Gastrocnemius medialis (tissue), 4 donors: ENCODE measurements around the gene STRBP. TPM values are rescaled to one million over a fixed set of nuclear protein-coding genes. Genes with fewer than 3 reads are reported as not detected.

Experiments used
- ATAC-seq, 2 donors: fragments of 150-250 bp; one replicate each; pipeline ENCODE4 v1.9.1; 2016
- DNase-seq, 2 donors: peaks; one replicate each; pipeline ENCODE4 v3.0.0-alpha.2; 2019
- H3K27ac ChIP-seq, 4 donors: fragments of 200-600 bp; sonication (generic); 1 replicate in 1 of 4; 2 replicates in 3 of 4; pipeline ENCODE4 v1.5.1; 2016 to 2018; ENCODE audit warnings: mild to moderate bottlenecking in 2 of 4, moderate library complexity in 1 of 4
- H3K27me3 ChIP-seq, 3 donors: fragments of 200-600 bp; sonication (generic) in 2 of 3; 1 replicate in 1 of 3; 2 replicates in 2 of 3; pipeline versions ENCODE4 v1.5.1 to v1.6.0; 2016 to 2019; ENCODE audit warnings: mild to moderate bottlenecking in 1 of 3, moderate library complexity in 1 of 3
- H3K36me3 ChIP-seq, 2 donors: fragments of 200-600 bp; sonication (generic) in 1 of 2; one replicate each; pipeline ENCODE4 v1.5.1; 2017 to 2018
- H3K4me1 ChIP-seq, 2 donors: fragments of 200-600 bp; sonication (generic) in 1 of 2; one replicate each; pipeline ENCODE4 v1.5.1; 2016 to 2017; ENCODE audit warnings: mild to moderate bottlenecking in 2 of 2
- H3K4me3 ChIP-seq, 4 donors: fragments of 200-600 bp; sonication (generic) in 3 of 4; 1 replicate in 1 of 4; 2 replicates in 3 of 4; pipeline ENCODE4 v1.5.1; 2016 to 2019; ENCODE audit warnings: mild to moderate bottlenecking in 2 of 4
- H3K9me3 ChIP-seq, 3 donors: fragments of 200-600 bp; sonication (generic) in 2 of 3; 1 replicate in 1 of 3; 2 replicates in 2 of 3; pipeline ENCODE4 v1.5.1; 2016 to 2019
- POLR2A ChIP-seq, 2 donors: fragments of 450-650 bp; IDR thresholded peaks; one replicate each; pipeline ENCODE4 v1.6.1; 2017; ENCODE audit warnings: antibody characterized with exemption in 2 of 2, mild to moderate bottlenecking in 2 of 2, moderate library complexity in 2 of 2
- in situ Hi-C, 4 donors: fragments of 200-750 bp; cut with MboI; loops; one replicate each; pipeline versions ENCODE4 v1.15.0 to v1.8.0; 2017; ENCODE audit warnings: low sequenced_read_pairs in 4 of 4
- intact Hi-C: fragments of 100-400 bp; cut with DNase I; formaldehyde crosslinking; loops from one replicate; pipeline ENCODE4 v1.15.1; 2023; ENCODE audit warnings: low total_unique reads
- total RNA-seq, 4 donors: library from RNA; depleted of rRNA; stranded (reverse); fragments of >200 nt; gene quantifications; one replicate each; pipeline versions ENCODE4 v1.1.0 to v1.2.3, GENCODE V29; 2016
- TF ChIP-seq, protein P1 (sequence below), 5 experiments: fragments of 450-650 bp in 3 of 5; fragments of 200-600 bp in 2 of 5; sonication (generic) in 2 of 5; IDR thresholded peaks in 4 of 5; conservative IDR thresholded peaks in 1 of 5; 1 replicate in 4 of 5; 2 replicates in 1 of 5; pipeline ENCODE4 v1.5.1; 2016 to 2019; ENCODE audit warnings: antibody characterized with exemption in 5 of 5, mild to moderate bottlenecking in 3 of 5, moderate library complexity in 3 of 5

Gene STRBP
- total RNA-seq, 4 donors from 2014 or later: 5.0 to 25.0 (median 13.2) TPM

DNA sequence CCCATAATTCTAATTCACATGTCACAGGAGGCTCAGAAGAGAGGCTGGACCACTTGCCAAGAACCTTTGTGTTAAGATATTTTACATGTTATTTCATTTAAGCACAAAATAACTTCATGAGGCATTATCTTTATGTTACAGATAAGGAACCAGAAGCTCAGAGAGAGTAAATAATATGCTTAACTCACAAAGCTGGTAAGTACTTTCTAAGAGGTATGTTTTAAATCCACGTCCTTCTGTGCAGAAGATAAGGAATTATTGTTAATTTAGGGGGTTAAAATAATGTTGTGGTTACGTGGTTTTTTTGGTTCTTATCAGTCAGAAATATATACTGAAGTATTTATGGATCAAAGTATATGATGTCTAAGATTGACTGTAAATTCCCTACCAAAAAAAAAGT lies 8.0 kb downstream of the STRBP start:
- H3K4me3 ChIP-seq: no peak overlapping the region
- in situ Hi-C loops (no loop called here), intact Hi-C loops (loop anchor here (10.0 kb wide), 1 partner anchor 664 kb away; no protein-coding TSS in a partner anchor)
- H3K27me3 ChIP-seq: no peaks in the 10 kb centered on the region
- no peak overlapping the region for H3K27ac ChIP-seq
- no peaks in the 10 kb centered on the region for H3K4me1 ChIP-seq
- H3K9me3 ChIP-seq: no peaks in the 10 kb centered on the region
- no peaks in the 10 kb centered on the region for H3K36me3 ChIP-seq
- TF ChIP-seq POLR2A (IDR thresholded peaks at IDR 0.05): no peak
- TF ChIP-seq, protein P1, sequence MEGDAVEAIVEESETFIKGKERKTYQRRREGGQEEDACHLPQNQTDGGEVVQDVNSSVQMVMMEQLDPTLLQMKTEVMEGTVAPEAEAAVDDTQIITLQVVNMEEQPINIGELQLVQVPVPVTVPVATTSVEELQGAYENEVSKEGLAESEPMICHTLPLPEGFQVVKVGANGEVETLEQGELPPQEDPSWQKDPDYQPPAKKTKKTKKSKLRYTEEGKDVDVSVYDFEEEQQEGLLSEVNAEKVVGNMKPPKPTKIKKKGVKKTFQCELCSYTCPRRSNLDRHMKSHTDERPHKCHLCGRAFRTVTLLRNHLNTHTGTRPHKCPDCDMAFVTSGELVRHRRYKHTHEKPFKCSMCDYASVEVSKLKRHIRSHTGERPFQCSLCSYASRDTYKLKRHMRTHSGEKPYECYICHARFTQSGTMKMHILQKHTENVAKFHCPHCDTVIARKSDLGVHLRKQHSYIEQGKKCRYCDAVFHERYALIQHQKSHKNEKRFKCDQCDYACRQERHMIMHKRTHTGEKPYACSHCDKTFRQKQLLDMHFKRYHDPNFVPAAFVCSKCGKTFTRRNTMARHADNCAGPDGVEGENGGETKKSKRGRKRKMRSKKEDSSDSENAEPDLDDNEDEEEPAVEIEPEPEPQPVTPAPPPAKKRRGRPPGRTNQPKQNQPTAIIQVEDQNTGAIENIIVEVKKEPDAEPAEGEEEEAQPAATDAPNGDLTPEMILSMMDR (IDR thresholded peaks at IDR 0.05 in 4 of 5, conservative IDR thresholded peaks at IDR 0.05 in 1 of 5): no peak
- DNase-seq (no peak), ATAC-seq (no peak)

DNA sequence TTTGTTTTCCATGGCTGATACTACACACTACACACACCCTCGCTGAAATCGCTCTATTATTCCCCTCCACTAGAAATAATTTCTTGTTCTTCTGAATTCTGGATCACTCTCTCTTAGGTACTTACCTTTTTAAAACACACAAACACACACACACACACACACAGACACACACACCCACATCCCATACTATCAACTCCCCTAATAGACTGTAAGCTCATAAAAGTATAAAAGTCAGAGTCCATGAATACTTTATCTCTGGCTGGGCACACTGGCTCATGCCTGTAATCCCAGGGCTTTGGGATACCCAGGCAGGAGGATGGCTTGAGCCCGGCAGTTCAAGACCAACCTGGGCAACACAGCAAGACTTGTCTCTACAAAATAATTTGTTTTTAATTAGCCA lies 11.1 kb downstream of the STRBP start:
- intact Hi-C loops: no loop called here
- in situ Hi-C loops: no loop called here
- no peak overlapping the region for H3K27ac ChIP-seq

DNA sequence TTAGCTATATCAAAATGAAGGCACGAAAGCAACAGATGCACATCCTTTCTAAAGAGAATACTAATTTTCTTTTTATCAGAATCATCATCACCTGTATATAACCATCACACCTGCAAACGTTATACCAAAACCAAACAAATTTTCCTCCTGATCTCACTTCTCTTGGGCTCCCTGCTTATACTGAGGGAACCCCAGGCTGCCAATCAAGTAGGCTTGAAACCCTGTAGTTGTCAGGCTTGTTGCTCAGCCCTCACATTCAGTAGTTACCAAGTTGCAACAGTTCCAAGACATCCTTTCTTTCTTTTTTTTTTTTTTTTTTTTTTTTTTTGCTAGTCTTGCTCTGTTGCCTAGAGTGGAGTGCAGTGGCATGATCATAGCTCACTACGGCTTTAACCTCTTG lies 12.7 kb downstream of the STRBP start:
- Histone ChIP-seq H3K4me3 (no peak overlapping the region), H3K4me1 (peaks cover 0 to 4% of the 10 kb centered on the region in 2 donors), H3K9me3 (no peaks in the 10 kb centered on the region), H3K27me3 (no peaks in the 10 kb centered on the region), H3K36me3 (no peaks in the 10 kb centered on the region), H3K27ac (no peak overlapping the region)
- TF ChIP-seq, protein P1 (IDR thresholded peaks at IDR 0.05 in 4 of 5, conservative IDR thresholded peaks at IDR 0.05 in 1 of 5): no peak
- TF ChIP-seq POLR2A (IDR thresholded peaks at IDR 0.05): no peak
- DNase-seq (no peak), ATAC-seq (no peak)
- intact Hi-C loops (no loop called here), in situ Hi-C loops (no loop called here)

More for the DNA sequence above, 11.1 kb downstream of the STRBP start:
- ATAC-seq: no peak
- Histone ChIP-seq H3K36me3 (no peaks in the 10 kb centered on the region), H3K27me3 (no peaks in the 10 kb centered on the region), H3K9me3 (no peaks in the 10 kb centered on the region), H3K4me1 (no peaks in the 10 kb centered on the region), H3K4me3 (no peak overlapping the region)
- TF ChIP-seq, protein P1 (IDR thresholded peaks at IDR 0.05 in 4 of 5, conservative IDR thresholded peaks at IDR 0.05 in 1 of 5): no peak
- no peak for DNase-seq

DNA sequence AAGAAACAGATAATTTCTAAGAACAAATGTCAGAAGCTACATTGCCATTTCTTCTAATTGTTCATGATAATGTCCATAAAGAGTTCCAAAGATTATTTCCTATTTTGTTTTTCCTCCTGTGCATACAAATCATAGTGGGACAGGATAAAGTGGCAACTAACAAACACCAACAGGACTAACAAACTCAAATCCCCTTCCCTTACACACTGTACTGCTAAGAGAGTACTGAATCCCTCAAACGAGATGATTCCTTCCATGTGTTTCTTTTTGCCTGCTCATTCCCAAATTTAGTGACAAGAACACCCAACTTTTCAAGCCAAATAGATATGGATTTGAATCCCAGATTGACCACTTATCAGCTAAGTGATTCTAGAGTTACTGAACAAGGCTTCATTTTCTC lies 15.2 kb downstream of the STRBP start:
- TF ChIP-seq, protein P1 (IDR thresholded peaks at IDR 0.05 in 4 of 5, conservative IDR thresholded peaks at IDR 0.05 in 1 of 5): no peak
- no peak for TF ChIP-seq POLR2A (IDR thresholded peaks at IDR 0.05)
- DNase-seq (no peak), ATAC-seq (no peak)
- no peaks in the 10 kb centered on the region for H3K36me3 ChIP-seq
- H3K9me3 ChIP-seq: no peaks in the 10 kb centered on the region
- H3K4me3 ChIP-seq: no peak overlapping the region
- in situ Hi-C loops: no loop called here
- intact Hi-C loops: no loop called here
- peaks cover 0 to 4% of the 10 kb centered on the region in 2 donors for H3K4me1 ChIP-seq
- no peak overlapping the region for H3K27ac ChIP-seq
- H3K27me3 ChIP-seq: no peaks in the 10 kb centered on the region

DNA sequence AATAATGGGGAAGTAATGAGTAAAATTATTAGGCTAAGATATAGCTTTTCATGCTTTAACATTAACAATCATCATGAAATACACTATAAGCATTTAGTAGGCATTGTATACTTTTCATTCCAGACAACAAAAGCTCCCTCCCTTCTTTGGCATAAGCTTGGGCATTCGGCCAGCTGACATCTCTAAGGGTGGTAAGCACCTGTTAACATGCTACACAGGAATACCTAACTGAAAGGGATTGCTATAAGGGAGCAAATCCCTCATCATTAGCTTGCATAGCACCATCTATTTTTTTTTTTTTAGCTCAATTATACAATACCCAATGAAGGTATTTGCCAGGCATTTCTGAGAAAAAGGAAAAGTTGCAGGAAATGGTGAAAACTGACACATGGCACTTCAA lies 16.6 kb downstream of the STRBP start:
- ATAC-seq (no peak), DNase-seq (no peak)
- TF ChIP-seq POLR2A (IDR thresholded peaks at IDR 0.05): no peak
- TF ChIP-seq, protein P1 (IDR thresholded peaks at IDR 0.05 in 4 of 5, conservative IDR thresholded peaks at IDR 0.05 in 1 of 5): no peak

More for the DNA sequence above, 16.6 kb downstream of the STRBP start:
- intact Hi-C loops (no loop called here), in situ Hi-C loops (no loop called here)
- Histone ChIP-seq H3K27ac (no peak overlapping the region), H3K4me3 (no peak overlapping the region), H3K4me1 (peaks cover 0 to 4% of the 10 kb centered on the region in 2 donors), H3K27me3 (no peaks in the 10 kb centered on the region), H3K36me3 (no peaks in the 10 kb centered on the region), H3K9me3 (no peaks in the 10 kb centered on the region)
